Upper lobe of right lung (tissue), 1 donor: ENCODE results near the gene FHIT. TPM values are rescaled to one million over a fixed set of nuclear protein-coding genes. Genes with fewer than 3 reads are reported as not detected.

ENCODE experiments used
- ATAC-seq: fragments of 200-7000 bp; cut with Tn5 transposase; one replicate; pipeline ENCODE4 v1.9.1; 2020; ENCODE audit warnings: mild to moderate bottlenecking, moderate library complexity
- DNase-seq: peaks from one replicate; pipeline ENCODE4 v3.0.0-alpha.2; 2020
- H3K27ac ChIP-seq: fragments of 200-600 bp; one replicate; pipeline ENCODE4 v1.8.0; 2022
- H3K27me3 ChIP-seq: fragments of 200-600 bp; one replicate; pipeline ENCODE4 v1.8.0; 2022; ENCODE audit warnings: mild to moderate bottlenecking
- H3K36me3 ChIP-seq: fragments of 200-600 bp; one replicate; pipeline ENCODE4 v1.8.0; 2022
- H3K4me1 ChIP-seq: fragments of 200-600 bp; one replicate; pipeline ENCODE4 v1.8.0; 2022
- H3K4me3 ChIP-seq: fragments of 200-600 bp; one replicate; pipeline ENCODE4 v1.8.0; 2022; ENCODE audit warnings: mild to moderate bottlenecking
- H3K9me3 ChIP-seq: fragments of 200-600 bp; one replicate; pipeline ENCODE4 v1.8.0; 2022
- CTCF ChIP-seq: fragments of 200-600 bp; IDR thresholded peaks from one replicate; pipeline ENCODE4 v1.8.0; 2022; ENCODE audit warnings: antibody characterized with exemption
- intact Hi-C: fragments of 100-400 bp; cut with DNase I; formaldehyde crosslinking; loops from one replicate; pipeline ENCODE4 v1.11.0; 2022
- total RNA-seq: library from RNA; stranded (reverse); fragmentation: NEBNext Ultra II Directional; extraction: Animal tissue kit (Norgen Biotek cat#: 25700); gene quantifications from one replicate; pipeline ENCODE4 v1.2.1, GENCODE V29; 2021
- donor health status: DM: no; HTN: yes; CAD: no; lungs with severe emphysema.

The FHIT gene
- total RNA-seq, 1 donor from 2014 or later = 9.6 TPM

DNA sequence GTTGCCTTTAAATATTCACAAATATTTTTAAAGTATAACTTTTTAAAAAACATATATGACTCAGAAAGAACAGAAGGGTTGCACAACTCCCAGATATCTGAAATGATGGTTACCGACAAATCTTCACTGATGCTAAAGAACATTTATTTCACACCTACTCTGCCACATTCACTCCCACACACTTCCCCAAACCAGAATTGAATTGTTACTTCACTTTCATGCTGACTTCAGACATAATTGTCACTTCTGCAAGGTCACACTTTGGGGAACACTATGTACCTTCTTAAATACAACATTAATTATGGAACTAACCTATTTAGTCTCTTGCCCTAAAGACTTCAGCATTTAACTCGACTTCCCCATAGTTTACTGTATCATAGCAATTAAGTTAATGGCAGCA, 795.1 kb downstream of the FHIT start:
- TF ChIP-seq CTCF = no peak
- intact Hi-C loops = no loop called here
- Histone ChIP-seq H3K4me1 (no peaks in the 10 kb centered on the region), H3K36me3 (no peaks in the 10 kb centered on the region), H3K27ac (no peak overlapping the region), H3K4me3 (no peak overlapping the region), H3K9me3 (no peaks in the 10 kb centered on the region), H3K27me3 (no peaks in the 10 kb centered on the region)
- no peak for DNase-seq
- no peak for ATAC-seq

DNA sequence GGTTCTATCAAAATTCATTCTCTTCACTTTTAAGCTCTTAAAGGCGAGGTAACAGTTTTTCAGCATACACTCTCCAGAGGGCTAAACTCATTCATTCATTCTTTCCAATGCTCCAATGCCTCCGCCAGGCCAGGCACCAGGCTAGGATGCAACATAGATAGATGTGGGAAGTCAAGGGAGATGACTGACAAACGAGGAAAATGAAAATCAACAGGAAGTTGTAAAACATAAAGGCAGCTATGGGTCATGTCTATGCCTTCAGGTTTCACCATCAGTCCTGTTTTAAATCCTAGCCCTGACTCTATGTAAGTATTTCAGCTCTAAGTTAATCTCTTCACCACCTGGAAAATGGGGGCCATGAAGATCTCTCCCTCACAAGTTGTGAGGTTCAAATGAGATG, 797.9 kb downstream of the FHIT start:
- H3K9me3 ChIP-seq = no peaks in the 10 kb centered on the region
- no peak for TF ChIP-seq CTCF
- no peak overlapping the region for H3K27ac ChIP-seq
- no peak overlapping the region for H3K4me3 ChIP-seq
- no peaks in the 10 kb centered on the region for H3K4me1 ChIP-seq
- no peaks in the 10 kb centered on the region for H3K27me3 ChIP-seq
- ATAC-seq = no peak
- DNase-seq = no peak
- intact Hi-C loops = no loop called here
- no peaks in the 10 kb centered on the region for H3K36me3 ChIP-seq

DNA sequence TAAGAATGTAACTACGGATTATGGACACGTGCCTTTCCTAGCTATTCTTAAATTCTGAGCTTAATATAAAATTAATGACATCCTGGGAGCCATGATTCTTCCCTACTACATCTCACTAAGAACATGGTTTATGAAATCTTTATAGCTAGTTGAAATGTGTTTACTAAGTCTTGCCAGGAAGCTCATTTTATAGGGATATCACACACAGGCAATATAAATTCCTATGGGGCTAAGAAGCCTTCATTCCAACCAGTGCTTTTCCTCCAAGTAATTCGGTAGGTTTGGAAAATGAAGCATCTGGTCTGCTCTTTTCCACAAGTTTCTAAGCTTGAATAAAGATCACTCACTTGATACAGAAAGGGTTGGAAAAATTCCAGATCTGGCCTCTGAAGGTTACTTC, 802.6 kb downstream of the FHIT start:
- H3K9me3 ChIP-seq = no peaks in the 10 kb centered on the region
- no peaks in the 10 kb centered on the region for H3K4me1 ChIP-seq
- TF ChIP-seq CTCF = no peak
- H3K27me3 ChIP-seq = no peaks in the 10 kb centered on the region
- ATAC-seq (no peak), DNase-seq (no peak)
- intact Hi-C loops = no loop called here
- no peak overlapping the region for H3K4me3 ChIP-seq
- H3K27ac ChIP-seq = no peak overlapping the region
- no peaks in the 10 kb centered on the region for H3K36me3 ChIP-seq

GRCh38 chr3:60445446-60445845, 805.8 kb downstream of the FHIT start:
- Histone ChIP-seq H3K27ac (no peak overlapping the region), H3K4me3 (no peak overlapping the region), H3K4me1 (no peaks in the 10 kb centered on the region), H3K36me3 (no peaks in the 10 kb centered on the region), H3K9me3 (no peaks in the 10 kb centered on the region), H3K27me3 (no peaks in the 10 kb centered on the region)
- DNase-seq (no peak), ATAC-seq (no peak)
- intact Hi-C loops = no loop called here
- no peak for TF ChIP-seq CTCF

- Histone ChIP-seq H3K9me3 (no peaks in the 10 kb centered on the region), H3K36me3 (no peaks in the 10 kb centered on the region), H3K27me3 (no peaks in the 10 kb centered on the region), H3K27ac (no peak overlapping the region), H3K4me3 (no peak overlapping the region), H3K4me1 (no peaks in the 10 kb centered on the region)
- TF ChIP-seq CTCF = no peak
- ATAC-seq (no peak), DNase-seq (no peak)
- intact Hi-C loops = no loop called here
Measured at GRCh38 chr3:60444898-60445437, 806.3 kb downstream of the FHIT start.

GRCh38 chr3:60440869-60441268, 810.4 kb downstream of the FHIT start:
- H3K27ac ChIP-seq = no peak overlapping the region
- H3K9me3 ChIP-seq = no peaks in the 10 kb centered on the region
- no peak for TF ChIP-seq CTCF
- no peaks in the 10 kb centered on the region for H3K27me3 ChIP-seq
- ATAC-seq (no peak), DNase-seq (no peak)
- H3K36me3 ChIP-seq = no peaks in the 10 kb centered on the region
- intact Hi-C loops = no loop called here
- H3K4me1 ChIP-seq = no peaks in the 10 kb centered on the region
- H3K4me3 ChIP-seq = no peak overlapping the region
